Fibroblast of skin of right quadriceps (primary cell): Measurements from ENCODE around the gene HECA.
"Not testable (repeated sequence)": the region's sequence is repeated elsewhere in the genome, so short reads cannot be mapped to it uniquely, and the experiment has no call there.

Experiments used
- DNase-seq: peaks from one replicate; pipeline ENCODE4 v3.0.0-alpha.2; 2013

Gene HECA

DNA sequence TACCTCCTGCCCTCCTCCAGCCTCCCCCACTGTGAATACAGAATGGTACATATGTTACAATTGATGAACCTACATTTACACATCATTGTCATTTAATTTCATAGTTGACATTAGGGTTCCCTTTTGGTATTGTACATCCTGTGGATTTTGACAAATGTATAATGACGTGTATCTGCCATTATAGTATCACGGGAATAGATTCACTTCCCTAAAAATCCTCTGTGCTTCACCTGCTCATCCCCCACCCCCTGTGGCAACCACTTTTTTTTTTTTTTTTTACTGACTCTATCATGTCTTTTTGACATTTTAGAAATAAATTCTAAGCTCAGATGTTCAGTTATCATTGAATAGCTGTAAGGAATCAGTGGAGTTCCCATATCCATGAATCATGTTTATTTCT lies 30.4 kb downstream of the HECA start:
- DNase-seq = no peak

DNA sequence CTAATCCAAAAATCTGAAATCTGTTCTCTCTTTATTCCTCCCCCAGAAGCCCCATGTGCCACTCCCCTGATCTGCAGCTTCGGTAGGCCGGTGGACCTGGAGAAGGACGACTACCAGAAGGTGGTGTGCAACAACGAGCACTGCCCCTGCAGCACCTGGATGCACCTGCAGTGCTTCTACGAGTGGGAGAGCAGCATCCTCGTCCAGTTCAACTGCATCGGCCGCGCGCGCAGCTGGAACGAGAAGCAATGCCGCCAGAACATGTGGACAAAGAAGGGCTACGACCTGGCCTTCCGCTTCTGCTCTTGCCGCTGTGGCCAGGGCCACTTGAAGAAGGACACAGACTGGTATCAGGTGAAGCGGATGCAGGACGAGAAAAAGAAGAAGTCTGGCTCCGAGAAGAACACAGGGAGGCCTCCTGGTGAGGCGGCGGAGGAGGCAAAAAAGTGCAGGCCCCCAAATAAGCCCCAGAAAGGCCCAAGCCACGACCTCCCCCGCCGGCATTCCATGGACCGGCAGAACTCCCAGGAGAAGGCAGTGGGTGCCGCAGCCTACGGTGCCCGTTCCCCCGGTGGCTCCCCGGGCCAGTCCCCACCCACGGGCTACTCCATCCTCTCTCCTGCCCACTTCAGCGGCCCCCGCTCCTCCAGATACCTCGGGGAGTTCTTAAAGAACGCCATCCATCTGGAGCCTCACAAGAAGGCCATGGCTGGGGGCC lies 31.5 kb downstream of the HECA start:
- no peak for DNase-seq

DNA sequence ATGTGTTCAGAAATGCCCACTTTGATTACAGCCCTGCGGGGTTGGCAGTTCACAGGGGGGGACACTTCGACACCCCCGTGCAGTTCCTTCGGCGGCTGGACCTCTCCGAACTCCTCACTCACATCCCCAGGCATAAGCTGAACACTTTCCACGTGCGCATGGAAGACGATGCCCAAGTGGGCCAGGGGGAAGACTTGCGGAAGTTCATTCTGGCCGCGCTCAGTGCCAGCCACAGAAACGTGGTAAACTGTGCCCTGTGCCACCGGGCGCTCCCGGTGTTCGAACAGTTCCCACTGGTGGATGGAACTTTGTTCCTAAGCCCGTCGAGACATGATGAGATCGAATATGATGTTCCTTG lies 32.1 kb downstream of the HECA start:
- no peak for DNase-seq

DNA sequence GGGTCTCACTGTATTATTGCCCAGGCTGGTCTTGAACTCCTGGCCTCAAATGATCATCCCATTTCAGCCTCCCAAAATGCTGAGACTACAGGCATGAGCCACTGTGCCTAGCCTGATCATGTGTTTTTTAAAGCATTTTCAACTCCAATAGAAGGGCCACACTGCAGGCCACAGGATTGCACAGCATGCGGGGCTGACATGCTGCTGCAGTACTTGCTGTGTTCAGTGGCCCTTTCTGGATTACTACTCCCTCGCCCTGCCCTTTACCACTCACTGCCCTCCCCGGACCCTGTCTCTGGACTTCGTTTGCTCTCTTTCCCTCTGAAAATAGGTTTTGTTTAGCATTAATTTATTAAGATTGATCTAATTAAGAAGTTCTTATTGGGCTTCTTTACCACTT lies 37.3 kb downstream of the HECA start:
- no peak for DNase-seq

DNA sequence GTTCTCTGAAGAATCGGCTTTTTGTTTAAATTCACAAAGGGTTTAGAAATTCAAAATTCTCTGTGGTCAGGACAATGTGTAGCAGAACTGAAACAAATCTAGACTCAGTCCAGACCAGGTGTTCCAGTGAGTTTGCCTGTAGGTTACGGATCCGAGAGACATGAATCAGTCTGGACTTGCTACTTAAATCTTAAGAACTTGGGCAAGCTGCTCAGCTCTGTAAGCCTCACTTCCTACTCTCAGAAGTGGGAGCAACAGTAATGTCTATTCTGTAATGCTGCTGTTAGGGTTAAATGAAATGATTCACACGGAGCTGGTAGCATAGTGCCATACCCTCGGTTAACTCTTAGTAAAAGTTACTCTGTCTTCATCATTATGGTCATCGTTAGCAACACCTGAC lies 37.7 kb downstream of the HECA start:
- DNase-seq = no peak

DNA sequence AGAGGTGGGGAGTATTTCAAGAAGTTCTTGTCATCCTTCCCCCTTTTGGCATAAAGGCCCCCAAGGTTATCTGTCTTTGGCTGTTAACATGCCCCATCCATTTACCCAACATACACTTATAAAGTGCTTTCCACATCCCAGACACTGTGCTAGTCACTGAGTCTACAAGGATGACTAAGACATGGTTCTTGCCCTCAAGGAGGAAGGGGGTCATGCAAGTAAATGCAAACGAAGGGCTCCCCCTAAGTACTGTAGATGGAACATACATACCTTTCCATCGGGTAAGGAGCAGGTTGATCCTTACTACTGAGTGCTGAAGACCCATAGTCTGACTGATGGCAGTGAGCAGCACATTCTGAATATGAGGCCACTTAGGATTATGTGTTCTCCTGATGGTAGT lies 38.3 kb downstream of the HECA start:
- DNase-seq = peak; percentile 12

DNA sequence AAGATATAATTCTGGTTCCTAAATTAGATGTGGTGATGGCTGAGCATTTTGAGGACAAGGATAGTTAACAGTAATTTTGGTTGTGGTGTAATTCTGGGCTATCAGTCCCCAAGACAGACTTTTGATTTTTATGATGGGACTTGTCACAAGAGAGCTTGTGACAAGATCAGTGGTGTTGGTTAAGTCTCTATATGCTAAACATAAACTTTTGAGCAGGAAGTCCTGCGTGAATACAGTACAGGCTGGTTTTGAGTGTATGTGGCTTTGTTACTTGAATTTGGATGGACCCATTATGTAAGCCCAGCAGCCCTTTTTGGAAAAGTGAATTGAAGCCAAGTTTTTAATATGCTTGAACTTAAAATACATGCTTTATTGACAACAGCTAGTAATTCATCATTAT lies 38.9 kb downstream of the HECA start:
- DNase-seq = no peak

DNA sequence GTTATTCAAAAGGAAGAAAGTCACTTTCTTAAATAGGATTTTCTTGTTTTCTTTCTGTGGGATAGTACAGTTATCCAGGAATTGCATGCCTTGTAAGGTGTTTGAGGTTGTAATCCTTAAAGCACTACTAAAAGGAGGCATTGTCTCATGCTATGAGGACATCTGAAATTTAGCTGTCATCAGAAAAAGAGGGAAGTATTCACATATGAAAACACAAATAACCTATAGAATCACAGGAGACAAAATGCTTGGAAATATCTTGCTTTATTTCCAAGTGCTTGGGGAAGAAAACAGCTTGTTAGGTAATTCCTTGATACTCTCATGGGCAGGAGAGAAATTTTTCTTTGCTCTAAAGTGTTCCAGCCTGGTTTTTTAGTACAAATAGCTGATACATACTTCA lies 40.1 kb downstream of the HECA start:
- no peak for DNase-seq

DNA sequence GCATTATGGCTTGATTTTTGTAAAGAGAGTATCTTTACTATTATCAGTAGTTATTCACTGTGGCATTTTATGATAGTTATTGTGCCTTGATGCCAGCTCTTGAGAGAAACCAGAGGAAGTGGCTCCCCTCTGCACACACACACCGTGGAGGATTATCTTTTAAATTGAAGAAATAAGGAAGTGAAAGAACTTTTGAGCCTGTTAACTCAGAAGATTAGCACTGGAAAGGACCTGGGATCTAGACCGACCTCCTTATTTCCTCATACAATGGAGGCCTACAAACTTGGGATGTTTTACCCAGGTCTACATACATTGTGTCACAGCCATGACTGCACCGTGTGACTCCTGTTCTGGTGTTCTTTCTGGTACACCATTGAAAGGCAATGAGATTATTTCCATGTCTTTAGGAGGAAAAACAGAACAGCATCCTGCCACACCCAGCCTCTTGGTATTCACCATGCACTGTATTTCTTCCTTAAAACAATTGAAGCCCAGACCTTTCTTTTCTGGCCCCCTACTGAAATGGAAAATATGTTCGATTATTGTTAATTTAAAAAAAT lies 40.6 kb downstream of the HECA start:
- DNase-seq = no peak

DNA sequence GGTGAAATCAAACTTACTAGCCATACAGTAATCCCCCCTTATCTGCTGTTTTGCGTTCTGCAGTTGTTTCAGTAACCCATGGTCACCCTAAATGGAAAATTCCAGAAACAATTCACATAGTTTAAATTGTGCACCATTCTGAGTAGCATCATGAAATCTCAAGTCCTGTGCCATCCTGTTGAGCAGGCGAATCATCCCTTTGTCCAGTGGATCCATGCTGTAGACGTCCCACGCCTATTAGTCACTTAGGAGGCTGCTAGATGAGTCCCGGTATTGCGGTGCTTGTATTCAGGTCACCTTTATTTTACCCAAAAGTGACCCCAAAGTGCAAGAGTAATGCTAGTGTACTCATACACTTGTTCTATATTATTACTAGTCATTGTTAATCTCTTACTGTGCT lies 46.4 kb downstream of the HECA start:
- no peak for DNase-seq

DNA sequence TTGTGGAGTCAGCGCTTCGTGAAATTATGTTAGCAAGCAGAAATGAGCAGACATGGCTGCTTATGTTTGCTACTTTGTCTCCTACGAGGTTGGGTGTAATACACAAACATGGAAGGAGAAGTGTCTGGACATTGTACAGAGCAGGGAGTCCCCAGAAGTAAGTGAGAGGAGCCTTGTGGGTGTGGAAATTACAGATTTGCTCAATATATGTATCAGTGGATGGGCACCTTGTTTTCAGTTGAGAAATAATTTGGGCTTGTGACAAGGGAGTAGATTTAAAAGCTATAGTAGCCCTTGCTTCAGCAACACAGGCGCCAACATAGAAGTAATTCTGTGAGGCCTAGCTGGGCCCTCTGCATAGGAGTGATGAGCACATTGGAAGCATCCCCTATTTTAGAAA lies 49.2 kb downstream of the HECA start:
- no peak for DNase-seq

DNA sequence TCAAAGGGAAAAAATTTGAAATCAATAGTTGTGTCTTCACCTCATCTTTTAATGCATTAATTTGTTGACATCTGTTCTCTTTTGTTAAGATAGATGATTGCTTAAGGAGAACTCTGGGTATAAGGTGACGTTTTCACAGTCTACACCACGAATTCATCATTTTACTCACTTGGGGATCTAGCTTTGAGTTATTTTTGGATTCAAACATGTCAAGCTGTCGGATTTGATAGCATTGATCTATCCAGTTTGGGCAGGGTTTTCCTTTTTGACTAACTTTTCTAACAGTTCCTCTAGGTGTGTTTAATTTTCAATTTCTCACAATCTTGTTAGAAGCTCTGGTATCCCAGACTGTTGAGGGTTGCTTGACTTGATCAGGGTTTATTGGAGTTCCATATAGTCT lies 49.6 kb downstream of the HECA start:
- DNase-seq = no peak

DNA sequence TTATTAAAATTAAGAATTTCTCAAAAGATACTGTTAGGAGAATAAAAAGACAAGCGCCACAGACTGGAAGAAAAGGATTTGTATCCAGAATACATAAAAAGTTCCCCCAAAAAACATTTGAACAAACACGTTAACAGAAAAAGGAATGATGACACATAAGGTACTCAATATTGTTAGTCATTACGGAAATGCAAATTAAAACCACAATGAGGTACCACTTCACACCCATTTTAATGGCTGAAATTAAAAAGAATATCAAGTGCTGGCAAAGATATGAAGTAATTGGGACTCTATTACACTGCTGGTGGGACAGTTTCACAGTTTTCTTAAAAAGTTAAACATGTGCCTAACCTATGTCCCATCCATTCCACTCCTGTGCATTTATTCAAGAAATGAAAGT lies 51.4 kb downstream of the HECA start:
- DNase-seq = no peak

DNA sequence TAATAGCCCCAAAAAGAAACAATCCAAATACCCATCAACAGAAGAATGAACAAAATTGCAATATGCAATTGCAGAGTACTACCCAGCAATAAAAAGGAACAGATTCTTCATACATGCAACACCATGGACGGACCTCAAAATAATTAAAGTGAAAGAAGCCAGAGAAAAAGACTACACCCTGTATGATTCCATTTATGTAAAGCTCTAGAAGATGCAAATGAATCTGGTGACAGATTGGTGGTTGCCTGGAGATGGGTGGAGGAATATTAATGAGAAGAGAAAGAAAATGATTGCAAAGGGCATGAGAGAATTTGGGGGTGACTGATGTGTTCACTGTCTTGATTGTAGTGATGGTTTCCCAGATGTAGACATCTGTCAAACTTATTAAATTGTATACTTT lies 51.8 kb downstream of the HECA start:
- DNase-seq = no peak

DNA sequence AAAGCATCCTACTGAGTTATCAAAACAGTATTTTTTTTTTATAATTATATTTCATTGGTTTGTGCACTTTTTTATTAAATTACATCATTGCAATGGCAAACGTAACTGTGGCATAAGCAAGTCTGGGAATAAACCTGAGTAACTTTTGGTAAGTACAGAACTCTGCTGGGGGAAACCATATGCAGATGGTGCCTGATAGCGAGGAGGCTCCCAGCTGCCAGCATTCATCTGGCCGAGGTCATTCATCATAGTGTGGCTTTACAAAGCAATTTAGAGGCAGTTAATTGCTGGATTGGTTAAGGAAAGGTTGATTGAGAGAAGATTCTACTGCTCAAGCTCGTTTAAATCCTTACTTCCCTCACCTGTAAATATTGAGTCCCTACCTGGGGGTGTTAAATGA lies 52.6 kb downstream of the HECA start:
- no peak for DNase-seq

DNA sequence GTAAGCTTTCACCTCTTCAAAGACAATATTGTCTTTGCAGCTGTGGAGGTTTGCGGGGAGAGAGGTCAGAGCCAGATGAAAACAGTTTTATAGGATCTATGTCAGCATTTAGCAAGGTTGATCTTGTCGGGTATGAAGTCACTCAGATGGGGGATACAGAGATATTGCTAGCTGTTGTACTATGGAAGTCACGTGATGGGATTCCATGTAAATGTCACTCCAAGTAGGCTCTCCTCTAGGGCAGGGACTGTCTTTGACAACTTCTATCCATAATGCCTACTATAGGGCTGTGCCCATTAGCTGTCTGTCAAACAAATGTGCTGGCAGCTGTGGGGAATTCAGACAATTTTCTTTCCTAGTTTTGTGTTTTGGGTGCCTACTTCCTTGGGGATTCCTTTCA lies 54.8 kb downstream of the HECA start:
- no peak for DNase-seq

DNA sequence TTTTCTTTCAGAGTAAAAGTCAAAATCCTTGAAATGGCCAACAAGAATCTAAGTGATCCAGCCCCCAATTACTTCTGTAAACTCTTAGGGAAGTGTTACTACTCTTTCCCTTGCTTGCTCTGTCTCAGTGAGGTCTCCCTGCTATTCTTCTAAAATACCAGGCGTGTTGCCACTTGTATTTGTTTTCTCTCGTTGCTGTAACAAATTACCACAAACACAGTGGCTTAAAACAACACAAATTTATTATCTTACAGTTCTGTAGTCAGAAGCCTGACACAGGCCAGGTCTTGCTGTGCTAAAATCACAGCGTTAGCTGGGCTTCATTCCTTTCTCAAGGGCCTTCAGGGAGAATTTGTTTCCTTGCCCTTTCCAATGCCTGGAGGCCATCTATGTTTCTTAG lies 59.9 kb downstream of the HECA start:
- DNase-seq = no peak

DNA sequence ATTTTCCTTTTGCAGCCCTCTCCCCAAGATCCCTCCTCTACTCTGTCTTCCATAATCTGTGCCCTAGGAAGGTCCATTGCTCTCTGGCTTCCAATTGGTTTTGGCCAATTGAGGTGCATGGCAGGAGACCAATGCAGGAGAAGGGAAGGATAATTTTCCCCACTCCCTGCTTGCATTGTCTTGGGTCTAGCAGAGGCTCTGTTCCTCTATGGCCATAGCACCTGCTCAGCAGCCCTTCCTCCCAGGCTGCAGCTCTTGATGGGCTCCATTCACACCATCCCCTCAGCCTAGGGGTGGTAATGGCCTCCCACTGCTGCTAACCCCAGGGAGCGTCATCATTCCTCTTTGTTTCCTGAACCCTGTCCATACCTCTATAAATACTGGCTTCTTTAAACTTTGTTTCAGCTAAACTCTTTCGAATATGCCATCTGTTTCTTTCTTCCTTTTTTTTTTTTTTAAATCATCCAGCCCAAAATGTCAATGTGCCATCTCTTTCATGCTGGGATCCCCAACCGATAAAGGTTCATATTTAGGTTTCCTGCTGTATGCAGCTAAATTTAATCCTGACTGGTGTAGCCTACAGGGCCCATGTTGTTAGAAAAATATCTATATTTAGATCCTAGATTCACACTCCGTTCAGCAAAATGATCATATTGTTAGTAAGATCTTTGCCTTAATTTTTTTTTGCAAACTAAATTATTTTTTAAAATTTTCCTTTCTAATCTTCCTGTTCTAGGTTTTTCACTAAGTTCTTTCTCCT lies 63.8 kb downstream of the HECA start:
- DNase-seq = no peak

DNA sequence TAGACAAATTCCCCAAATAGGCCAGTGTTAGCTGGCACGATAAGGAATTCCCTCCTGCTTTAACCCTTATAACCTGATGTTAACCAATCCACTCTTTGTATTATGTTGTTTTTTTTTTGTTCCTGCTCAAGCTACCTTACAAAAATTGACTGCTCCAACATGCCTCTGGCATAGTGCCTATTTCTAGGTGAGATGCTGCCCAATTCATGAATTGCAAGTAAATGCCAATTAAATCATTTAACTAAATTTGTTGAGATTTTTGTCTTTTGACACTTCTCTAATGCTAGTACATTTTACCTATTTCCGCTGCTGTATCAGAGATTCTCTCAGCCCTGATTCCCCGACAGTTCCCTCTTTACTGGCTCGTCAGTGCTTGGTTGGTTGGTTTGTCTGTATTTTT lies 66.5 kb downstream of the HECA start:
- DNase-seq = no peak

DNA sequence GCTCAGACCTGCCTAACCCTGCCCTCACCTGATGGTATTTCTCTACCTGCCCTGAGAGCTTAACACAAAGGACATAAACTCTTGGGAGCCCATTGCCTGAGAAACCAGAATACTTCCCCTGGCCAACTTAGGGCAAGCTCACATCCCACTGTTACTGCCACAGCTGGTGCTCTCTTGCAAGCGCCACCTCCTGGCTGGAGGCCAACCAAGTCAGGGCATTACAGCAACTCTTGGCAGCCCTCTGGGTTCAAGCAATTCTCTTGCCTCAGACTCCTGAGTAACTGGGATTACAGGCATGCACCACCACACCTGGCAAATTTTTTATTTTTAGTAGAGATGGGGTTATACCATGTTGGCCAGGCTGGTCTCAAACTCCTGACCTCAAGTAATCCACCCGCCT lies 70.1 kb downstream of the HECA start:
- no peak for DNase-seq

DNA sequence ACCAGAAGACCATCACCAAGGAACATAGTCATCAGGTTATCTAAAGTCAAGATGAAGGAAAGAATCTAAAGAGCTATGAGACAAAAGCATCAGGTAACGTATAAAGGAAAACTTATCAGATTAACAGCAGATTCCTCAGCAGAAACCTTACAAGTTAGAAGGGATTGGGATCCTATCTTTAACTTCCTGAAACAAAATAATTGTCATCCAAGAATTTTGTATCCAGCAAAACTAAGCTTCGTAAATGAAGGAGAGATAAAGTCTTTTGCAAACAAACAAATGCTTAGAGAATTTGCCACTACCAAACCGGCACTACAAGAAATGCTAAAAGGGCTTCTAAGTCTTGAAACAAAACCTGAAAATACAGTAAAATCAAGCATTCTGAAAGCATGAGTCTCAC lies 71.0 kb downstream of the HECA start:
- no peak for DNase-seq

DNA sequence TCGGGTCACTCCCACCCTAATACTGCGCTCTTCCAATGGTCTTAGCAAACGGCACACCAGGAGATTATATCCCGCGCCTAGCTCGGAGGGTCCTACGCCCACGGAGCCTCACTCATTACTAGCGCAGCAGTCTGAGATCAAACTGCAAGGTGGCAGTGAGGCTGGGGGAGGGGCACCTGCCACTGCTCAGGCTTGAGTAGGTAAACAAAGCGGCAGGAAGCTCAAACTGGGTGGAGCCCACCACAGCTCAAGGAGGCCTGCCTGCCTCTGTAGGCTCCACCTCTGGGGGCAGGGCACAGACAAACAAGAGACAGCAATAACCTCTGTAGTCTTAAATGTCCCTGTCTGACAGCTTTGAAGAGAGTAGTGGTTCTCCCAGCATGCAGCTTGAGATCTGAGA lies 75.9 kb downstream of the HECA start:
- not testable (repeated sequence) for DNase-seq

DNA sequence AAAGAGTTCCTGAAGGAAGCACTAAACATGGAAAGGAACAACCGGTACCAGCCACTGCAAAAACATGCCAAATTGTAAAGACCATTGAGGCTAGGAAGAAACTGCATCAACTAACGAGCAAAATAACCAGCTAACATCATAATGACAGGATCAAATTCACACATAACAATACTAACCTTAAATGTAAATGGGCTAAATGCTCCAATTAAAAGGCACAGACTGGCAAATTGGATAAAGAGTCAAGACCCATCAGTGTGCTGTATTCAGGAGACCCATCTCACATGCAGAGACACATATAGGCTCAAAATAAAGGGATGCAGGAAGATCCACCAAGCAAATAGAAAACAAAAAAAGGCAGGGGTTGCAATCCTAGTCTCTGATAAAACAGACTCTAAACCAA lies 77.6 kb downstream of the HECA start:
- DNase-seq = not testable (repeated sequence)

DNA sequence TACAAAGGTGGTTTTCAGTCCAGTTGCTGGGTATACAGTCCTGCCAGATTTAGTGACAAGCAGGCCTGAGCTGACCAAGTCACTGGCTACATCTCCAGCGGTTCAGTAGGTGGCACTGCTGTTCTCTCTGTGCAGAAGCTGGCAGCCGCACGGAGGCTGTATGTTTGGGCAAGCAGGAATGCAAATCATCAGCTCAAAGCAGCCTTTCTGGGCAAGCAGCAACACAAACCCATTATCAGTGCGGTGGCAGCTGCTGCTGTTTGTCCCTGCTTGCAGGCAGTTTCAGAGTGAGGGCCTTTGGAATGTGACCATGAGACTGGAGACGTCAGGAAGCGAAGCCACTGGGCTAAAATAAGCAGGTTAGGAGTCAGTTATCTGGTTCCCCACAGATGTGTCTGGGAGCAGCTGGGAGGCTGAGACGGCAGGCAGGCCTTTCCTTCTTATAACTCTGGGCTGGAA lies 84.4 kb downstream of the HECA start:
- DNase-seq = peak; percentile 89

DNA sequence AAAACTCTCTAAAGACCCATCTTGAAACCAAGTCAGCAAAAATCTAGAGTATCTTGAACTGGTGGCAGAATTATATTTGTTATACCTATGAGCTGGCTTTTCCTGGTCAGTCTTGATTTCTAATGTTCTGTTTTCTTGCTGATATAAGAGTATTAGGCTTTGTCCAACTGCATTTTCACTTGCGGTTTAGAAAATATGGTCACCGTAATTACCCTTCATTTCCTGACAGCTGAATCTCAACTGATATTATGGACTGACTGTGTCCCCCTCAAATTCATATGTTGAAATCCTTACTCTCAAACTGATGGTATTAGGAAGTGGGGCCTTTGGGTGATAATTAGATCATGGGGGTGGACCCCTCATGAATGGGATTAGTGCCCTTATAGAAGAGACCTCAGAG lies 84.9 kb downstream of the HECA start:
- DNase-seq = no peak
